ENCODE measurements around the gene JAK2.

- TF ChIP-seq CTCF (IDR thresholded peaks at IDR 0.05; ENCODE audit: insufficient read depth, low read length, poor library complexity, severe bottlenecking) (no peak), EZH2phosphoT487 (conservative IDR thresholded peaks at IDR 0.05; ENCODE audit: low read length) (no peak)
Measured at GRCh38 chr9:5004481-5004880, 19.4 kb downstream of the JAK2 start.
